MM.1S (cell line): ENCODE results near the gene SH3PXD2A.

ENCODE experiments used
- DNase-seq: peaks from one replicate; pipeline ENCODE4 v3.0.0-alpha.2; 2015
- H2AFZ ChIP-seq: fragments of 300-600 bp; sonication (generic); 2 replicates; pipeline ENCODE4 v1.6.0; 2016; ENCODE audit warnings: antibody characterized with exemption, low read length
- H3F3A ChIP-seq: fragments of 300-600 bp; sonication (generic); 2 replicates; pipeline ENCODE4 v1.6.1; 2016; ENCODE audit warnings: mild to moderate bottlenecking, antibody characterized with exemption, low read length, moderate library complexity, mixed read lengths; ENCODE audit not compliant: insufficient read depth
- H3K27ac ChIP-seq: fragments of 300-600 bp; sonication (generic); 2 replicates; pipeline ENCODE4 v1.5.1; 2016; ENCODE audit warnings: mild to moderate bottlenecking, low read length
- H3K27me3 ChIP-seq: fragments of 300-600 bp; sonication (generic); replicated peaks from 2 replicates; pipeline ENCODE4 v1.6.0; 2016; ENCODE audit warnings: low read length; ENCODE audit not compliant: insufficient read depth
- H3K36me3 ChIP-seq: fragments of 300-600 bp; sonication (generic); replicated peaks from 2 replicates; pipeline ENCODE4 v1.6.1; 2016; ENCODE audit warnings: mild to moderate bottlenecking, low read length, mixed read lengths; ENCODE audit not compliant: insufficient read depth
- H3K4me1 ChIP-seq: fragments of 300-600 bp; sonication (generic); 2 replicates; pipeline ENCODE4 v1.6.1; 2016; ENCODE audit warnings: low read length, mixed read lengths
- H3K4me2 ChIP-seq: fragments of 300-600 bp; sonication (generic); 2 replicates; pipeline ENCODE4 v1.6.0; 2016; ENCODE audit warnings: low read depth, low read length
- H3K4me3 ChIP-seq: fragments of 300-600 bp; sonication (generic); 2 replicates; pipeline ENCODE4 v1.5.1; 2016; ENCODE audit warnings: low read length, mixed read lengths
- H3K79me2 ChIP-seq: fragments of 300-600 bp; sonication (generic); 2 replicates; pipeline ENCODE4 v1.6.1; 2016; ENCODE audit warnings: mixed run types, low read length, mixed read lengths
- H3K9ac ChIP-seq: fragments of 300-600 bp; sonication (generic); 2 replicates; pipeline ENCODE4 v1.6.1; 2016; ENCODE audit warnings: low read length, mixed read lengths
- H3K9me2 ChIP-seq: fragments of 300-600 bp; sonication (generic); replicated peaks from 2 replicates; pipeline ENCODE4 v1.6.1; 2016; ENCODE audit warnings: mild to moderate bottlenecking, low read length, mixed read lengths; ENCODE audit not compliant: insufficient read depth
- H3K9me3 ChIP-seq: fragments of 300-600 bp; sonication (generic); replicated peaks from 2 replicates; pipeline ENCODE4 v1.6.1; 2016; ENCODE audit warnings: mild to moderate bottlenecking, low read length, mixed read lengths; ENCODE audit not compliant: insufficient read depth
- H4K20me1 ChIP-seq: fragments of 300-600 bp; sonication (generic); 2 replicates; pipeline ENCODE4 v1.6.1; 2016; ENCODE audit warnings: mild to moderate bottlenecking, low read length, moderate library complexity, mixed read lengths; ENCODE audit not compliant: insufficient read depth
- EZH2 ChIP-seq: fragments of 300-600 bp; sonication (generic); optimal IDR thresholded peaks from 2 replicates; pipeline ENCODE3; 2017; ENCODE audit warnings: low read depth, mild to moderate bottlenecking, antibody characterized with exemption, low read length, mixed read lengths
- EZH2phosphoT487 ChIP-seq: fragments of 300-600 bp; sonication (generic); IDR thresholded peaks from 2 replicates; pipeline ENCODE4 v1.6.1; 2018; ENCODE audit warnings: antibody characterized with exemption, low read length
- TF ChIP-seq, protein P1 (sequence below): fragments of 300-600 bp; sonication (generic); IDR thresholded peaks from 2 replicates; pipeline ENCODE4 v1.5.1; 2016; ENCODE audit warnings: antibody characterized with exemption, low read length, mixed read lengths

The SH3PXD2A gene

DNA sequence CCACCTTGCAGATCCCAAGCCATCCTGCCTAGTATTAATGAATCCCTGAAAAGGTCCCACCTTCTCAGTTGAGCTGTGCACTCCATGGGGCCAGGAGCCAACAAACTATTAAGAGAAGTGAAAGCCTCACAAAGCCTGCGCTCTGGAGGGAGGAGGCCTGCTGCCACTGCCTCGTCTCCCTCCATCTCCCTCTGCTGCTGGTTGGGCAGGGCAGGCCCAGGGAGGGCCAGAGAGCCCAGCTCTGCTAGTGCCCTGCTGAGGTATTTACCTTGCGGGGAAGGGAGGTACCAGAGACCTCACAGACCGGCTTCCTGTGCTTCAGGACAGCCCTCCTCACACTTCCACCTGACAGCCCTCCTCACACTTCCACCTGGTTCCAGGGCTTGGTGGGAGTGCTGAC is 171.5 kb downstream of the SH3PXD2A start:
- Histone ChIP-seq H3K9ac (no peak overlapping the region), H3K4me1 (peaks cover 9% of the 10 kb centered on the region), H3K9me2 (no peaks in the 10 kb centered on the region), H3K27ac (no peak overlapping the region), H3K36me3 (no peaks in the 10 kb centered on the region), H2AFZ (no peak overlapping the region), H4K20me1 (no peaks in the 10 kb centered on the region), H3K27me3 (no peaks in the 10 kb centered on the region), H3K4me2 (no peak overlapping the region), H3K9me3 (no peaks in the 10 kb centered on the region), H3K4me3 (no peak overlapping the region), H3K79me2 (peaks cover 55% of the 10 kb centered on the region), H3F3A (no peaks in the 10 kb centered on the region)
- TF ChIP-seq, protein P1, sequence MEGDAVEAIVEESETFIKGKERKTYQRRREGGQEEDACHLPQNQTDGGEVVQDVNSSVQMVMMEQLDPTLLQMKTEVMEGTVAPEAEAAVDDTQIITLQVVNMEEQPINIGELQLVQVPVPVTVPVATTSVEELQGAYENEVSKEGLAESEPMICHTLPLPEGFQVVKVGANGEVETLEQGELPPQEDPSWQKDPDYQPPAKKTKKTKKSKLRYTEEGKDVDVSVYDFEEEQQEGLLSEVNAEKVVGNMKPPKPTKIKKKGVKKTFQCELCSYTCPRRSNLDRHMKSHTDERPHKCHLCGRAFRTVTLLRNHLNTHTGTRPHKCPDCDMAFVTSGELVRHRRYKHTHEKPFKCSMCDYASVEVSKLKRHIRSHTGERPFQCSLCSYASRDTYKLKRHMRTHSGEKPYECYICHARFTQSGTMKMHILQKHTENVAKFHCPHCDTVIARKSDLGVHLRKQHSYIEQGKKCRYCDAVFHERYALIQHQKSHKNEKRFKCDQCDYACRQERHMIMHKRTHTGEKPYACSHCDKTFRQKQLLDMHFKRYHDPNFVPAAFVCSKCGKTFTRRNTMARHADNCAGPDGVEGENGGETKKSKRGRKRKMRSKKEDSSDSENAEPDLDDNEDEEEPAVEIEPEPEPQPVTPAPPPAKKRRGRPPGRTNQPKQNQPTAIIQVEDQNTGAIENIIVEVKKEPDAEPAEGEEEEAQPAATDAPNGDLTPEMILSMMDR = no peak
- TF ChIP-seq EZH2 (no peak), EZH2phosphoT487 (no peak)
- DNase-seq = no peak

DNA sequence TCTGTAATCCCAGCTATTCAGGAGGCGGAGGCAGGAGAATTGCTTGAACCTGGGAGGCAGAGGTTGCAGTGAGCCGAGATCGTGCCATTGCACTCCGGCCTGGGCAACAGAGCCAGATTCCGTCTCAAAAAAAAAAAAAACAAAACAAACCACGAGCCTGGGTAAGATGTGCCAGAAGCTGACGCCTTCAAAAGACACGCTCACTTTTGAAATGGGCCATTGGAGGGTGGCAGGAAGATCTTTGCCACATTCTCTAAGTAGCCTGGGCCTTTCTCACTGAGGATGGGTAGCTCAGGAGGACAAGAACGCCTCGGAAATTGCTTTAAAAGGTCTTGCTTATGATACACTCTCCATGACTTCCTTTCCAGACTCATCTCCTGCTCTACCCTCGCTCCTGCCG is 172.7 kb downstream of the SH3PXD2A start:
- TF ChIP-seq, protein P1 = no peak
- TF ChIP-seq EZH2phosphoT487 (no peak), EZH2 (no peak)
- no peak overlapping the region for H3K4me3 ChIP-seq
- H3K9ac ChIP-seq = no peak overlapping the region
- H3K4me2 ChIP-seq = no peak overlapping the region
- H3K79me2 ChIP-seq = peaks cover 57% of the 10 kb centered on the region
- no peak overlapping the region for H2AFZ ChIP-seq
- DNase-seq = no peak
- H3K9me3 ChIP-seq = no peaks in the 10 kb centered on the region
- no peaks in the 10 kb centered on the region for H3K36me3 ChIP-seq
- H3F3A ChIP-seq = no peaks in the 10 kb centered on the region
- H3K27ac ChIP-seq = no peak overlapping the region
- peaks cover 20% of the 10 kb centered on the region for H3K4me1 ChIP-seq
- H3K9me2 ChIP-seq = no peaks in the 10 kb centered on the region
- no peaks in the 10 kb centered on the region for H4K20me1 ChIP-seq
- no peaks in the 10 kb centered on the region for H3K27me3 ChIP-seq

DNA sequence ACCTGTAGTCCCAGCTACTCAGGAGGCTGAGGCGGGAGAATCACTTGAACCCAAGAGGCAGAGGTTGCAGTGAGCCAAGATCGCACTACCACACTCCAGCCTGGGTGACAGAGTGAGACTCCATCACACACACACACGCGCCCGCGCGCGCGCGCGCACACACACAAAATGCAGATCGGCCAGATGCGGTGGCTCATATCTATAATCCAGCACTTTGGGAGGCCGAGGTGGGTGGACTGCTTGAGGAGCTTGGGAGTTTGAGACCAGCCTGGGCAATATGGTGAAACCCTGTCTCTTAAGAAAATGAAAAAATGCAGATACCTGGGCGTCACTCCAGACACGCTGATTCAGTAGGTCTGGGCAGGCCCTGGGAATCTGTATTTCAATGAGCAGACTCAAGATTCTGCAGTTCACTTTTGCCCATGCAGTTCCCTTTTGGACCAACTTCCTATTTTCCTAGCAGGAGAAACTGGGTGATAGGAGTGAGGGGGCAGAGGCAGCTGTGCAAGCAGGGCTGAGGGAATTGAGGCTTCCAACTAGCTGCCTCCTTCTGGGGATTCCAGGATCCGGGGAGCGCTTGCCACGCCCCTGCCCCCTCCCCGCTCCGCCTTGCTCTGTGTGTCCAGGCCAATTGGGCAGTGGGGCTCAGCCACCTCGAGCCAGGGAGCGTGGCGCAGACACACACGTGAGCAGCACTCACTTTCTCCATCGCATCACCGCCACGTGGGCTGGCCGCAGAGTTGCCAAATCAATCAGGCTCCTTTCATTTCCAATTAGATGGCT is 173.6 kb downstream of the SH3PXD2A start:
- TF ChIP-seq EZH2phosphoT487 (no peak), EZH2 (no peak)
- TF ChIP-seq, protein P1 = no peak
- H3K9ac ChIP-seq = no peak overlapping the region
- H3K27ac ChIP-seq = no peak overlapping the region
- no peaks in the 10 kb centered on the region for H3K36me3 ChIP-seq
- peaks cover 20% of the 10 kb centered on the region for H3K4me1 ChIP-seq
- no peaks in the 10 kb centered on the region for H3K9me2 ChIP-seq
- H3K9me3 ChIP-seq = no peaks in the 10 kb centered on the region
- H4K20me1 ChIP-seq = no peaks in the 10 kb centered on the region
- no peak overlapping the region for H2AFZ ChIP-seq
- no peak for DNase-seq
- no peaks in the 10 kb centered on the region for H3K27me3 ChIP-seq
- no peak overlapping the region for H3K4me3 ChIP-seq
- no peaks in the 10 kb centered on the region for H3F3A ChIP-seq
- H3K4me2 ChIP-seq = no peak overlapping the region
- H3K79me2 ChIP-seq = peaks cover 62% of the 10 kb centered on the region
